HepG2 (cell line): Measurements from ENCODE around the gene SPG7. TPM values are rescaled to one million over a fixed set of nuclear protein-coding genes. Genes with fewer than 3 reads are reported as not detected.

Source experiments
- ARNT ChIP-seq: fragments of 450-650 bp; IDR thresholded peaks from 2 replicates; pipeline ENCODE4 v1.6.1; 2017
- BCL3 ChIP-seq: sonication (generic); formaldehyde crosslinking; IDR thresholded peaks from 2 replicates; pipeline ENCODE4 v1.5.1; 2020; ENCODE audit warnings: mild to moderate bottlenecking, missing genetic modification reagents, moderate library complexity
- ETV5 ChIP-seq: IDR thresholded peaks from 2 replicates; pipeline ENCODE4 v1.6.1; 2018; ENCODE audit warnings: missing biosample characterization, missing genetic modification reagents, inconsistent platforms, borderline replicate concordance
- FOXK1 ChIP-seq: sonication (generic); formaldehyde crosslinking; IDR thresholded peaks from 2 replicates; pipeline ENCODE4 v1.4.0; 2020; ENCODE audit warnings: low read depth, missing genetic modification reagents, borderline replicate concordance
- HNF4G ChIP-seq, 2 experiments: sonication (generic) in 1 of 2; formaldehyde crosslinking in 1 of 2; IDR thresholded peaks; 2 replicates each; pipeline versions ENCODE4 v1.4.0 to v1.6.1; 2011 to 2020; ENCODE audit warnings: borderline replicate concordance in 2 of 2, low read depth in 2 of 2, mild to moderate bottlenecking in 2 of 2, low read length in 1 of 2, missing genetic modification reagents in 1 of 2, moderate library complexity in 1 of 2
- HNRNPUL1 ChIP-seq: fragments of 200-400 bp; formaldehyde crosslinking; IDR thresholded peaks from 2 replicates; pipeline ENCODE4 v1.6.1; 2017; ENCODE audit warnings: low read depth, mild to moderate bottlenecking, low read length, moderate library complexity
- KDM6A ChIP-seq: IDR thresholded peaks from 2 replicates; pipeline ENCODE4 v1.6.1; 2016; ENCODE audit warnings: low read depth
- MED8 ChIP-seq: sonication (generic); formaldehyde crosslinking; IDR thresholded peaks from 2 replicates; pipeline ENCODE4 v1.8.1; 2023; ENCODE audit warnings: mild to moderate bottlenecking, missing genetic modification reagents; ENCODE audit not compliant: insufficient replicate concordance
- MYNN ChIP-seq: sonication (generic); formaldehyde crosslinking; IDR thresholded peaks from 2 replicates; pipeline ENCODE4 v1.4.0; 2020; ENCODE audit warnings: mild to moderate bottlenecking, low read depth, missing genetic modification reagents
- NFKBIZ ChIP-seq: IDR thresholded peaks from 2 replicates; pipeline ENCODE4 v1.6.1; 2018; ENCODE audit warnings: missing genetic modification reagents, missing compliant biosample characterization
- NR0B2 ChIP-seq: sonication (generic); formaldehyde crosslinking; IDR thresholded peaks from 2 replicates; pipeline ENCODE4 v1.4.0; 2020; ENCODE audit warnings: mild to moderate bottlenecking, missing genetic modification reagents
- PLRG1 ChIP-seq: fragments of 450-650 bp; conservative IDR thresholded peaks from 2 replicates; pipeline ENCODE4 v1.6.1; 2016
- REXO4 ChIP-seq: sonication (generic); formaldehyde crosslinking; IDR thresholded peaks from 2 replicates; pipeline ENCODE4 v1.8.0; 2022; ENCODE audit warnings: missing genetic modification reagents, mild to moderate bottlenecking, borderline replicate concordance
- SSRP1 ChIP-seq: IDR thresholded peaks from 2 replicates; pipeline ENCODE4 v1.6.1; 2016; ENCODE audit warnings: control low read depth
- TARDBP ChIP-seq: sonication (generic); formaldehyde crosslinking; IDR thresholded peaks from 2 replicates; pipeline ENCODE4 v1.8.0; 2022; ENCODE audit warnings: mild to moderate bottlenecking, missing genetic modification reagents
- ZNF180 ChIP-seq: sonication (generic); formaldehyde crosslinking; IDR thresholded peaks from 2 replicates; pipeline ENCODE4 v1.4.0; 2020; ENCODE audit warnings: low read depth, missing genetic modification reagents, borderline replicate concordance
- ZNF282 ChIP-seq: fragments of 450-650 bp; IDR thresholded peaks from 2 replicates; pipeline ENCODE4 v1.6.1; 2018; ENCODE audit not compliant: partially characterized antibody
- ZNF350 ChIP-seq: sonication (generic); formaldehyde crosslinking; IDR thresholded peaks from 2 replicates; pipeline ENCODE4 v1.4.0; 2020; ENCODE audit warnings: mild to moderate bottlenecking, low read depth, missing genetic modification reagents, borderline replicate concordance
- ZNF468 ChIP-seq: sonication (generic); formaldehyde crosslinking; IDR thresholded peaks from 2 replicates; pipeline ENCODE4 v1.8.0; 2022; ENCODE audit warnings: mild to moderate bottlenecking, moderate library complexity, missing genetic modification reagents
- ZNF768 ChIP-seq: sonication (generic); formaldehyde crosslinking; IDR thresholded peaks from 2 replicates; pipeline ENCODE4 v1.4.0; 2020; ENCODE audit warnings: missing genetic modification reagents
- ZNF878 ChIP-seq: sonication (generic); formaldehyde crosslinking; IDR thresholded peaks from 2 replicates; pipeline ENCODE4 v1.8.1; 2023; ENCODE audit warnings: mild to moderate bottlenecking, missing genetic modification reagents, moderate library complexity
- ZSCAN25 ChIP-seq: sonication (generic); formaldehyde crosslinking; IDR thresholded peaks from 2 replicates; pipeline ENCODE4 v1.8.0; 2022; ENCODE audit warnings: mild to moderate bottlenecking, missing genetic modification reagents
- polyA plus RNA-seq, 8 experiments: library from polyadenylated mRNA; depleted of rRNA in 3 of 8; stranded (reverse) in 7 of 8; unstranded in 1 of 8; fragments of >200 nt; fragmentation: Illumina TruSeq in 4 of 8; extraction: Trizol in 4 of 8; gene quantifications; 2 replicates each; pipeline versions ENCODE4 v1.2.1 to v1.2.3, GENCODE V29; 2011 to 2016; ENCODE audit warnings: low read depth in 4 of 8, missing spikeins in 1 of 8, mixed read lengths in 1 of 8; ENCODE audit not compliant: insufficient read depth in 1 of 8
- total RNA-seq, 5 experiments: library from RNA; depleted of rRNA; stranded (reverse); fragments of >200 nt; fragmentation: Illumina TruSeq; extraction: Trizol; gene quantifications; 2 replicates each; pipeline ENCODE4 v1.2.3, GENCODE V29; 2016; ENCODE audit warnings: low read depth in 1 of 5
- TF ChIP-seq, protein P1 (sequence below): sonication (generic); formaldehyde crosslinking; IDR thresholded peaks from 2 replicates; pipeline ENCODE4 v1.8.1; 2023; ENCODE audit warnings: missing genetic modification reagents, inconsistent platforms, borderline replicate concordance
- TF ChIP-seq, protein P2 (sequence below): sonication (generic); formaldehyde crosslinking; IDR thresholded peaks from 2 replicates; pipeline ENCODE4 v1.4.0; 2020; ENCODE audit warnings: missing genetic modification reagents

The SPG7 gene
- total and polyA plus RNA-seq, 2 of the 13 experiments (the other 11 are each of a cell fraction or from before 2014, with no cell fraction given): 66.0 to 136 TPM

DNA sequence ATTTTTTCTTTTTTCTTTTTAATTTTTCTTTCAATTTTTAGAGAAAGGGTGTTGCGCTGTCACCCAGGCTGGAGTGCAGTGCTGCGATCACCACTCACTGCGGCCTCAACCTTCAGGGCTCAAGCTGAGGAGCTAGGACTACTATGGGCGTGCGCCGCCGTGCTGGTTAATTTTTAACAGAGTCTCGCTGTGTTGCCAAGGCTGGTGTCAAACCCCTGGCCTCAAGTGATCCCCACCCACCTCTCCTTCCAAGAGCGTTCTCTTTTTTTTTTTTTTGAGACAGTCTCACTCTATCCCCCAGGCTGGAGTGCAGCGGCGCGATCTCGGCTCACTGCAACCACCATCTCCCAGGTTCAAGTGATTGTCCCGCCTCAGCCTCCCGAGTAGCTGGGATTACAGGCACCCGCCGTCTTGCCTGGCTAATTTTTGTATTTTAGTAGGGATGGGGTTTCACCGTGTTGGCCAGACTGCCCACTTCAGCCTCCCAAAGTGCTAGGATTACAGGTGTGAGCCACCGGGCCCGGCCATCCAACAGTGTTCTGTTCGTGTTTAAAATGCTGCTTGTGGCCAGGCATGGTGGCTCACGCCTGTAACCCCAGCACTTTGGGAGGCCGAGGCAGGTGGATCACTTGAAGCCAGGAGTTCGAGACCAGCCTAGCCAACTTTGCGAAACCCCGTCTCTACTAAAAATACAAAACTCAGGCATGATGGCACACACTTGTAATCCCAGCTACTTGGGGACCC is 37.8 kb downstream of the SPG7 start (continued):
- no peak for TF ChIP-seq BCL3
- TF ChIP-seq KDM6A: no peak
- no peak for TF ChIP-seq ZNF878 (CRISPR knock-in tag)
- TF ChIP-seq, protein P1, sequence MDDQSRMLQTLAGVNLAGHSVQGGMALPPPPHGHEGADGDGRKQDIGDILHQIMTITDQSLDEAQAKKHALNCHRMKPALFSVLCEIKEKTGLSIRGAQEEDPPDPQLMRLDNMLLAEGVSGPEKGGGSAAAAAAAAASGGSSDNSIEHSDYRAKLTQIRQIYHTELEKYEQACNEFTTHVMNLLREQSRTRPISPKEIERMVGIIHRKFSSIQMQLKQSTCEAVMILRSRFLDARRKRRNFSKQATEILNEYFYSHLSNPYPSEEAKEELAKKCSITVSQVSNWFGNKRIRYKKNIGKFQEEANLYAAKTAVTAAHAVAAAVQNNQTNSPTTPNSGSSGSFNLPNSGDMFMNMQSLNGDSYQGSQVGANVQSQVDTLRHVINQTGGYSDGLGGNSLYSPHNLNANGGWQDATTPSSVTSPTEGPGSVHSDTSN (CRISPR knock-in tag): no peak
- no peak for TF ChIP-seq ZNF282
- TF ChIP-seq REXO4 (CRISPR knock-in tag): no peak
- TF ChIP-seq MED8 (CRISPR knock-in tag): no peak
- TF ChIP-seq, protein P2, sequence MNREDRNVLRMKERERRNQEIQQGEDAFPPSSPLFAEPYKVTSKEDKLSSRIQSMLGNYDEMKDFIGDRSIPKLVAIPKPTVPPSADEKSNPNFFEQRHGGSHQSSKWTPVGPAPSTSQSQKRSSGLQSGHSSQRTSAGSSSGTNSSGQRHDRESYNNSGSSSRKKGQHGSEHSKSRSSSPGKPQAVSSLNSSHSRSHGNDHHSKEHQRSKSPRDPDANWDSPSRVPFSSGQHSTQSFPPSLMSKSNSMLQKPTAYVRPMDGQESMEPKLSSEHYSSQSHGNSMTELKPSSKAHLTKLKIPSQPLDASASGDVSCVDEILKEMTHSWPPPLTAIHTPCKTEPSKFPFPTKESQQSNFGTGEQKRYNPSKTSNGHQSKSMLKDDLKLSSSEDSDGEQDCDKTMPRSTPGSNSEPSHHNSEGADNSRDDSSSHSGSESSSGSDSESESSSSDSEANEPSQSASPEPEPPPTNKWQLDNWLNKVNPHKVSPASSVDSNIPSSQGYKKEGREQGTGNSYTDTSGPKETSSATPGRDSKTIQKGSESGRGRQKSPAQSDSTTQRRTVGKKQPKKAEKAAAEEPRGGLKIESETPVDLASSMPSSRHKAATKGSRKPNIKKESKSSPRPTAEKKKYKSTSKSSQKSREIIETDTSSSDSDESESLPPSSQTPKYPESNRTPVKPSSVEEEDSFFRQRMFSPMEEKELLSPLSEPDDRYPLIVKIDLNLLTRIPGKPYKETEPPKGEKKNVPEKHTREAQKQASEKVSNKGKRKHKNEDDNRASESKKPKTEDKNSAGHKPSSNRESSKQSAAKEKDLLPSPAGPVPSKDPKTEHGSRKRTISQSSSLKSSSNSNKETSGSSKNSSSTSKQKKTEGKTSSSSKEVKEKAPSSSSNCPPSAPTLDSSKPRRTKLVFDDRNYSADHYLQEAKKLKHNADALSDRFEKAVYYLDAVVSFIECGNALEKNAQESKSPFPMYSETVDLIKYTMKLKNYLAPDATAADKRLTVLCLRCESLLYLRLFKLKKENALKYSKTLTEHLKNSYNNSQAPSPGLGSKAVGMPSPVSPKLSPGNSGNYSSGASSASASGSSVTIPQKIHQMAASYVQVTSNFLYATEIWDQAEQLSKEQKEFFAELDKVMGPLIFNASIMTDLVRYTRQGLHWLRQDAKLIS (CRISPR knock-in tag): no peak
- TF ChIP-seq SSRP1: no peak
- peak; percentile 21; the same call in 1 of the 2 replicates for TF ChIP-seq ETV5 (CRISPR knock-in tag)
- no peak; the same call in 1 of the 2 replicates for TF ChIP-seq ZNF350 (CRISPR knock-in tag)
- no peak for TF ChIP-seq TARDBP (CRISPR knock-in tag)
- TF ChIP-seq NFKBIZ: no peak
- no peak for TF ChIP-seq ZSCAN25 (CRISPR knock-in tag)
- TF ChIP-seq MYNN (CRISPR knock-in tag): no peak
- no peak for TF ChIP-seq HNRNPUL1
- TF ChIP-seq ZNF768 (CRISPR knock-in tag): no peak
- TF ChIP-seq FOXK1 (CRISPR knock-in tag): peak; percentile 37; the same call in 1 of the 2 replicates
- no peak for TF ChIP-seq ARNT
- TF ChIP-seq ZNF180 (CRISPR knock-in tag): no peak
- no peak for TF ChIP-seq PLRG1
- no peak for TF ChIP-seq NR0B2 (CRISPR knock-in tag)
- no peak for TF ChIP-seq HNF4G (IDR thresholded peaks at IDR 0.05; ENCODE audit: borderline replicate concordance, low read depth, low read length)
- TF ChIP-seq HNF4G (CRISPR knock-in tag; IDR thresholded peaks at IDR 0.05; ENCODE audit: borderline replicate concordance, low read depth): no peak
- TF ChIP-seq ZNF468: no peak
